ENCODE results near the gene CBARP.

CBARP gene, protein sequence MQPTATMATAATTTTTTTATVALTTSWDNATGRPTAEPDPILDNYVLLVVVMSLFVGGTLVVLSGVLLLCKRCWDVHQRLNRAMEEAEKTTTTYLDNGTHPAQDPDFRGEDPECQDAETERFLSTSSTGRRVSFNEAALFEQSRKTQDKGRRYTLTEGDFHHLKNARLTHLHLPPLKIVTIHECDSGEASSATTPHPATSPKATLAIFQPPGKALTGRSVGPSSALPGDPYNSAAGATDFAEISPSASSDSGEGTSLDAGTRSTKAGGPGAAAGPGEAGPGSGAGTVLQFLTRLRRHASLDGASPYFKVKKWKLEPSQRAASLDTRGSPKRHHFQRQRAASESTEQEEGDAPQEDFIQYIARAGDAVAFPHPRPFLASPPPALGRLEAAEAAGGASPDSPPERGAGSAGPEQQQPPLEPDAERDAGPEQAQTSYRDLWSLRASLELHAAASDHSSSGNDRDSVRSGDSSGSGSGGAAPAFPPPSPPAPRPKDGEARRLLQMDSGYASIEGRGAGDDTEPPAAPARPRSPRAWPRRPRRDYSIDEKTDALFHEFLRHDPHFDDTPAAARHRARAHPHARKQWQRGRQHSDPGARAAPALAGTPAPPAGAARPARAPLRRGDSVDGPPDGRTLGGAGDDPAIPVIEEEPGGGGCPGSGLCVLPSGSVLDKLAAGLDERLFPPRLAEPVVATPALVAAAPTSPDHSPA

DNA sequence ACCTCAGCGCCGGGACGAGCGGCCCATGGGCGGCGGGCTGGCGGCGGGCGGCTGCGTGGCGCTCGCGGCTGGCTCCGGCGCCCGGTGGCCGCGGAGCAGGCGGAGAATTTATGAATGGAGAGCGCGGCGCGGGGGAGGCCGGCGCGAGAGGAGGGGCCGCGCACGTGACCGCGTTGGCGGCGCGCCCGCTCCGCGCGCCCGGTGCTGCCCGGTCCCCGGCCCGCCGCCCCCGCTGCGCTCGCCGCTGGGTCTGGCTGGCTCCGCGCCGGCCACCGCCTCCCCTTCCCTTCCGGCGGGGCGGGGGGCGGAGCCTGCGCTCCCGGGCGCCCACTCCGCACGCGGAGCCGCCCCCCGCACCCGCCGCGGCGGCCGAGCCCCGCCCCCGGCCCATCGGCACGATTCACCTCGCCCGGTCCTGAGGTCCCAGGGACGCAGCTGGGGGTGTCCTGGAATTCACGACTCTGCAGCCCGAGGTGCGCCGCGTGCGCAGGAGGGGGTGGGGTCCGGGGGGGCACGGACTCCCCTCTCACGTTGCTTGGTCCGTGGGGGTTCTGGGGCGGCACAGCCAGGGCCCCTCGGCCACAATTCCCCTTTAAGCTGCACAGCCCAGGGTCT, at the start of gene CBARP:
Gene CBARP (minus strand): TSS at position 252 of the 615 bp plus-strand sequence. CDS start 1,905 bp downstream, outside the sequence.
- DNase-seq (ENCODE audit: low spot score) = no peak

DNA sequence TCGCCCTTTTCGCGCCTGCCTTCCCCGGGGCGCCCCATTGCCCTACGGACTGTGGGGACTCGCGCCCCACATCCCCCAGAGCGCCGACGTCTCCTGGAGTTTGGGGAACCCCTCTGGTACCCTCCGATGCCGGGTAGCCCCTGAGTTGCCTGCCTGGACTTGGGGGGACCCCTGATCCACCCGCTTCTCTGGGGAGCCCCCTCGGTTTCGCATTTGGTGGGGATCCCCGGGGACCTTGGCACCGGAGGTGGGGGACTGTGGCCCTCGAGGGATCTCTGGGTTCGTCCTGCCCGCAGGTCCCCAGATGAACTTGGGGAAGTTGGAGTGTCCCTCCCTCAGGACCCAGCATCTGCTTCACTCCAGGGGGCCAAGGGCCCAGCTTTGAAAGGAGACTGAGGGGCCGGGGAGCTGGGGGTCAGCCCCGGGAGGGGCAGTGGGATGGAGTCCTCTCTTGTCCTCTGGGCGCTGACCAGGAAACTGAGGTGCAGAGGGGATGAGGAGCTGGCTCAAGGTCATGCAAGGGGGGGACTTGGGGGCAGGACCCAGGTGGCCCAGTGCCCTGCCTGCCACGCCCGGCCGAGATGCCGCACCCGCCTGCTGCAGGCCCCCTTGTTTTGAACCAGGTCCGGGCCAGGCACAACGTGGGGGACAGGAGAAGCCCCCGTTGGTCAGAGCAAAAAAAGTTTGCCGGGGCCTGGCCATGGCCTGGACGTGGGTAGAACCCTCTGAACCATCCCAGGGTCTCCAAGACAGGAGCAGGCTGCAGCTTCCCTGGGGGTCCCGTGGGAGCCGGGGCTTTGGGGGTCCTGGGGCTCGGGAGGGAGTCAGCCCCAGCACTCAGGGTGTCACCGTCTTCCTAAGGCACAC, 48.9 kb upstream of the CBARP start:
- no peak for DNase-seq (ENCODE audit: low spot score)

DNA sequence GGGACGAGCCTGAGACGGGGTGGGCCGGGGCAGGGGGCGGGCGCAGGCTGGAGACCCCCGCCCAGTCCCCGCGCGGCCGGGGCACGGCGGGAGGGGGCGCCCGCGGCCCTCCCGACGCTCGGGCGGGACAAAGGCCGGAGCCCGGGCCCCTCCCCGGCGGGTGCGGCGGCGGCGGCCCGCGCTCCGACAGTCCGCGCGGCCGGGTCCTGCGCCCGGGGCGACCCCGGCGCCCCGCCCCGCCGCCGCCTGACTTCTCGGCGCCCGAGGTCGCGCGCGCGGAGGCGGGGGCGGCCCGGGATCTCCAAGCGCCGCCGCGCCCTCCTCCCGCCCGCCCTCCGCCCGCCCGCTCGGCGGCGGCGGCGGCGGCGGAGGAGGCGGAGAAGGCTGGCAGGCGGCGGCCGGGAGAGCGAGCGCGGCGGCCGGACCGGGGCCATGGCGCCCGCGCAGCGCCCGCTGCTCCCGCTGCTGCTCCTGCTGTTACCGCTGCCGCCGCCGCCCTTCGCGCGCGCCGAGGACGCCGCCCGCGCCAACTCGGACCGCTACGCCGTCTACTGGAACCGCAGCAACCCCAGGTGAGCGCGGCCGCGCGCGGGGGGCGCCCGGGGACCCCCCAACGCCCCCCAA, 48.0 kb upstream of the CBARP start, which contains the start of gene EFNA2:
Gene EFNA2 (plus strand): TSS at position 137 of the 624 bp plus-strand sequence. CDS start 296 bp downstream, at position 433.
- DNase-seq (ENCODE audit: low spot score) = no peak

DNA sequence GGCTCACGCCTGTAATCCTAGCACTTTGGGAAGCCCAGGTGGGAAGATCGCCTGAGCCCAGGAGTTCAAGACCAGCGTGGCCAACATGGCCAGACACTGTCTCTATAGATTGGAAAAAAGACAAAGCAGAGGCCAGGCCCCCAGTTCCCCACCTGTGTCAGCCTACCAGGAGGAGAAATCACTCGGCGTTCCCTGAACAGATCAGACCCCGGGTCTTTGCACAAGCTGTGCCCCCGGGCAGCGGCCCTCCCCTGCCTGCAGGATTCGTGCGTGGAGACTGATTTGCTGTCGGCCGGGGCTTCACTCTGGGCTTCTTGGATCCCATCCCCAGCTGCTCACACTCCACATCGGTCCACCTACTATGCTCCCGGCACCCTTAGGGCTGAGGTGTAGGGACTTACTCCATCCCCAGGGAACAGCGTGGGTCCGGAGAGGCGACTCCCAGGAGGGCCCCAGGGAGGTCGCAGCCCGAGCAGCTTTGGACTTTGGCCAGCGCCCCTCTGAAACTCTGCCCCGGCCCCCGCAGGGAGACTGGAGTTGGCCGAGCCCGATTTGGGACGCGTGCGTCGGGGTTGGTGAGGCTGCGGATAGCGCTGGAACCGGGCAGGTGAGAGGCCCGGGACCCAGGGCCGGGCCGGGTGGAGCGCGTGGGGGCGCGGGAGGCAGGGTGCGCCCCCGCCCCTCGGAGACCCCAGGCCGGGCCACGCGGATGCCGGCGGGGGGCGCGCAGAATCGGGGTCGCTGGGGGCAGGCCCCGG, 47.4 kb upstream of the CBARP start:
- DNase-seq (ENCODE audit: low spot score) = no peak

DNA sequence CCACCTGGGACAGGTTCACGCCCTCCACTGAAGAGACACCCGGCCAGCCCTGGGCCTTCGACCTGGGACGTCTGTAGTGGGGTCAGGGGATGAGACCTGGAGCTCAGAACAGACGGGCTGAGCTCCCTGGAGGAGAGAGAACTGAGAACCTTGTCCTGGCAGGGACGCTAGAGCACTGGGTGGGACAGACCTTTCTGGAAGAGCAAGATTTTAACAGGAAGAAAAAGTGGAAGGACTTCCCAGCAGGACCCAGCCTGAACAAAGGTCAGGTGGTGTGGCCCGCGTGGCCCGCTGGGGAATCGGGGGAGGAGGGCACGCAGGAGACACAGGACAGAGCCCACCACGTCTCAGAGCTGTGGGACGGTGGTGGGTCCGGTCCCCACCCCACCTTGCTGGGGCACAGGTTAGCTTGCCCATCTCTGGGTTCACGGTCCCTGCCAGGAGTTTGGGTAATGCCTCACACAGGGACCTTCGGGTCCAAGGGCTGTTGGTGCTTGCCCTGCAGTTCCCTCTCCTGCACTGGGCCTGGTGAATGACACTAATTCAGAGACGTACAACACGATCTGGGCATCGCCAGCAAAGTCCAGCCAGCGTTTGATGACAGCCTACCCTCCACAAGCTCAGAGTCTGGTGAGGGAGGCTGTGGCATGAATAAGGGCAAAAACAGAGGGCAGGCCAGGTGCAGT, 46.6 kb upstream of the CBARP start:
- DNase-seq (ENCODE audit: low spot score) = no peak

DNA sequence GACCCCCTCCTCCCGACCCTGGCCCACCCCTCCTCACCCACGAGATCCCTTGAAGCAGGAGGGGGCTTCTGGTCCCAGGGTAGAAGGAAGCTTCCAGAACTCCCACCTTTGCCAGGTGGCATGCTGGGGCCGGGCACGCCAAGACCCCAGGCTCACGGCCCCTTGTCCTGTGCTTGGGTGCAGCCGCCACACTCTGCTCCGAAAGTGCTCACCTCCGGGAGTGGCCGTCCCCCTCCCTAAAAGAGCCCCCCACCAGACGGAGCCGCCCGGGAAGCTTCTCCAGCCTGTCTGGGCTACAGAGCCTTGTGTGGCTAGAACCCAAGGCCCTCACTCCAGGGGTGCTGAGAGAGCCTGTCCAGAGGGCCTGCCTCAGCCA, 46.1 kb upstream of the CBARP start:
- DNase-seq (ENCODE audit: low spot score) = no peak

DNA sequence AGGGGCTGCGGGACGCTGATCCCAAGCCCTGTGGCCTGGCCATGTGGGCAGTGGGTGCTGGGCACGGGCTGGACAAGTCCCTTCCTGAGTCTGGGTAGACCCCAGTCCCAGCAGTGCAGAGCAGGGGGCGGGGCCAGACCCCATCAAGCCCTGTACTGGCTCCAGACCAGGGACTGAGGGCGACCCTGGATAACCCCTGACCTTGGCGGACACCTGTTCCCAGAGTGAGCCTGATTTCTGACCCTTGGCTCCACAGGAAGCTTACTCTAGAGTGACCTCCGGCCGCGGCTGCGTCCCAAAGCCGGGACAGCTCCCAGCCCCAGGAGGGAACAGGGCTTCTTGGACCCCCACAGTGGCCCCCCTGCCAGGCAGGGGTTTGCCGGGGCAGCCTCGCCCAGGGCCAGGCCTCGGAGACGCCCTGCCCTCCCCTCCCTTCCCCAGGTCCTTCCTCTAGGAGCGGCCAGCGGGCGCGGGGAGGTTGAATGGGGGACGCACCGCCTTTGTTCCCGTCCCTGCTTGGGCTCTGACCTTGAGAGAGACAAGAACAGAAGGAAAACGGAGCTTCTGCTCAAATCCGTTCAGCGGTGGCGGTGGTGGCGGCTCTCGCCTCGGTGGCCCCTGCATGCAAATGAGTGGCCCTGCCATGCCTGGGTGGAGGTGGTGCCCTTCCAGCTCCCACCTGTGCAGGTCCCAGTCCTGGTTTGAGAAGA, 45.6 kb upstream of the CBARP start:
- DNase-seq (ENCODE audit: low spot score) = no peak

DNA sequence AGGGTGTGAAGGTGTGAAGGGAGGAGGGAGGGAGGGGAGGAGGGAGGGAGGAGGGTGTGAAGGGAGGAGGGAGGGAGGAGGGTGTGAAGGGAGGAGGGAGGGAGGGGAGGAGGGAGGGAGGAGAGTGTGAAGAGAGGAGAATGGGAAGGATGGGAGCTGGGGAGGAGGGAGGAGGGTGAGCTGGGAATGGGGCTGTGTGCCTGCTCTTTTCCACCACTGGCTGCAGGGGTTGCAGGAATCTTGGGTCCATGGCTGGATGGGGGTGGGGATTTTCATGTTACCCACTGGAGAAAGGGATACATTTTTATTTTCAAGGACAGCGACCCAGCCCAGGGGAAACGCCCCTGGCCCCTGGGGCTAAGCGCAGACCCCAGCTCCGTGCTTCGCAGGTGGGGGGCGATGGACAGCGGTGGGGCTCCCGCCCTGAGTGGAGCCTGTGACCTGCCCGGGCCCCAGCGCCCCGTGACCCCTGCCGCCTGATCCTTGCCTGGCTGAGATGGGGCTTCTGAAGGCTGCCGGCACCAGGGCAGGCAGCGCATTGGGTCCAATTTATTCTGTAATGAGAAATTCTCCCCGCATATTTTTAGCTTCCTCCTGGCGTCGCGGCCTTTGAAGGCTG, 44.9 kb upstream of the CBARP start:
- DNase-seq (ENCODE audit: low spot score) = no peak

DNA sequence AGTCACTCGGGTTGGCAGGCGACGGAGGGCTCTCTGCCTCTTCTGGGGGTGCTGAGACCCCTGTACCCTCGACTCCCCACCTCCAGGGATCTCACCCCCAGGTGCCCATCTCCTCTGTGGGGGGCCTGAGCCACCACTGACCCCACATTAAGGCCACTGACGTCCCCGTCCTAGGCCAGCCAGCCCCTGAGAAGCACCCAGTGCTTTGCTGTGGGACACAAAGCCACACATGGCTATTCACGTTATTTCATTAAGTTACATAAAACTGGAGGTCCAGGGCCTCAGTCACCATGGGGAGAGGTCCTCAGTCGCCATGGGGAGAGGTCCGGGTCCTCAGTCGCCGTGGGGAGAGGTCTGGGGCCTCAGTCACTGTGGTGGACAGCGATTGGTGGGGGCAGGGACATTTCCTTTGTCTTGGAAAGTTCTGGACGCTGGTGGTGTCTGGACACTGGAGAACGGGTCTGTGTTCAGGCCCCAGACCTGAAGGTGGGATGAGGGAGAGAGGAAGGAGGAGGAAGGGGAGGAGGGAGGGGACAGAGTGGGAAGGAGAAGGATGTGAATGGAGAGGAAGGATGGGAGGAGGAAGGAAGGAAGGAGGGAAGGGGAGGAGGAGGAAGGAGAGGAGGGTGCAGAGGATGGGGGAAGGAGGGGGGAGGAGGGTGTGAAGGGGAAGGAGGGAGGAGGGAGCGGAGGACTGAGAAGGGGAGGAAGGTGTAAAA, 43.9 kb upstream of the CBARP start:
- no peak for DNase-seq (ENCODE audit: low spot score)

DNA sequence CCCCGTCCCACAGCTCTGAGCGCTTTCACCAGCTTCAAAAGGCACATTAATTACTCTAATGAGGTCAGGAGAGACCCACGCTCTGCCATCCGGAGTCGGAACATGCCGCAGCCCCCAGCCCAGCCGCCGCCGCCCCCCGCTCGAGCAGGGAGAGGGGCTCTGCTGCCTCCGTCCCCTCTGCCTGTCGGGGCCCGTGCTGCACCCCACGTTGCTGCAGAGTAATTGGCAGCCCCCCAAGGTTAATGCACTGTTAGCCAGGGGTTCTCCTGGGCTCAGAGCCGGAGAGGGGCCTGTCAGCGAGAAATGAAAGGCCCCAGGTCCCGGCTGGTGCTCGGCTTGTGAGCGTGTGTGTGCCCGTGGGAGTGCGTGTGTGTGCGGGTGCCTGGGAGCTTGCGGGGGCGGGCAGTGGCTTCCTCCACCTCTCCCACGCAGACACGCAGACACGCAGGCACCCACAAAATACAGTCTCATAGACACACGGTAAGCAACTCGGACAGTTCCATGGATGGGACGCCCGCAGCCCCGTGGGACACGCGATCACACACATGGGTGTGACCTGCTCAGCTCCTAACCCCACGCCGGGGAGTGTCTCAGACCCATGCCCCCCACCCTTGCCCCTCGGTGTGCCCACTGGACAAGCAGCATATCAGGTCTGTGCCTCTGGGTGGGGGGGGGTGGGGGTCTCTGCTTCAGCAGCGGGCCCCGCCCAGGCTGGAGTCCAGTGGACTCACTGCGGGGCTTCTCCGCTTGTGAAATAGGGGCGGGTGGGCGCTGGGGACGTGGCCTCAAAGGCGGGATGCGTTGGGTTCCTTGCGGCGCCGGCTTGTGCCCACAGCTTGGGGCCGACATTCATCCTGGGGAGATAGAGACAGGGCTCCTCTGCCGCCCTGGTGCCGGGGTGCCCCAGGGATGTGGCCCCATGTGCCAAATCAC, 43.1 kb upstream of the CBARP start:
- no peak for DNase-seq (ENCODE audit: low spot score)

DNA sequence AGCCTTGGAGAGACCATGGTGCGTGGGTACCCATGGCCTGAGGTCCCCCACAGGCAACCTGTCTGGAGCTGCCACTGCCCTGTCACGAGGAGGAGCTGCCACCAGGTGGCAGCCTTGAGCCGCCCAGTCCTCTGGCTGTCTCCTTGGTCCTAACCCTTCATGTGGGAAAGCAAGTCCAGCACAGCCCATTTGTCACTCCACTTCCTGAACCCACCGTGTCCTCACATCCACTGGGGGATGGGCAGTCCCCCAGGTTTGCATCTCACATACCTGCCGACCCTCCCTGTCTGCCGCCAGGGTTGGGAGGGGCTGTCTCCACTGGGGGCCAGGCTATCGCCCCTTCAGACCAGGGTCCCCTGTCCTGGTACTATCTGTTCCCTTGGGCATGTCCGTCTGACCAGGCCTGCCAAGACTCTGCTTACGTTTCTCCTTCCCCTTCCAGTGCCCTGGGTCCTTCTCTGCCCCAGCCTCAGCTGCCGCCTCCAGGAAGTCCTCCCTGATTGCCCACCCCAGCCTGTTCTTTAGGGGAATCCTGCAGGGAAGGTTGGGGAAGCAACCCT, 42.1 kb upstream of the CBARP start:
- peak; percentile 89 for DNase-seq (ENCODE audit: low spot score)

DNA sequence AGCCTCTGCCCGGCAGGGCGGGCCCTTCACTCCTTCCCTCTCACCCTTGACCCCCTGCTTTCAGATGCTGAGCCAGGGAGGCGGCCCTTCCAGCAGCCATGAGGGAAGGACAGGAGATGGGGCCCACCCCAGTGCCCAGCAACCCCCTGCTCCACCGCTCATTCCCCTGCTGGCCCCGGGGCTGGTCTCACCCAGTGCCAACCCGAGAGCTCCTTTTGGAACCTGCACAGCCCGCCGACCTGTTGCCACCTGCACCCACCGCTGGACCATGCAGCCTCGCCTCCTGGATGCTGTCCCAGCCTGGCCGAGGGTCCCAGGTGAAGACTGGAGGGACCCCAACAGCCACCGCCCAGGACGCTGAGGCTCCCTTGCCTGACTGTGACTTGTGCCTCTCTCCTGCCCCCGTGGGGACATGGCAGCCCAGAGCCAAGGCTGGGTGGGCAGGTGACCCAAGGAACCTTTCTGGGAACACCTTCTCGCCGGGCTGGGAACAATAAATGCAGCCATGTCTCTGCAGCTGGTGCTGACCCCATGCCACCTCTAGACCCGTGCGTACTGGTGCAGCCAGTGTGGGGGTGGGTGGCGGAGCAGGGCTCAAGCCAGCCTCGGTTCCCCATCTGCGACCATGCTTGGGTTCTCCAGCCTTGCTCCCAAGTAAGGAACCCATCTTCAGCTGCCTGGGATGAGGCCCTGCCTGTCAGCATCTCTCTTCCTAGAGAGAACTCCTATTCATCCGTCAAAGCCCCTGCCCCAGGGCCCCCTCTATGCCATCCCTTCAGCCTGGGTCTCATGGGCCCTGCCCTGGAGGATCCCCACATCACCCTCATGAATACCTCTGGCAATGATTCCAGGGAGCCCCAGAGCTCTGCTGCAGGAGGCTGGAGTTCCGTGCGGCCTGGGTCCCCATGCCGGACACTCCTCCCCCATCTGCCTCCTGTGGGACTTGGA, 41.2 kb upstream of the CBARP start:
- no peak for DNase-seq (ENCODE audit: low spot score)

DNA sequence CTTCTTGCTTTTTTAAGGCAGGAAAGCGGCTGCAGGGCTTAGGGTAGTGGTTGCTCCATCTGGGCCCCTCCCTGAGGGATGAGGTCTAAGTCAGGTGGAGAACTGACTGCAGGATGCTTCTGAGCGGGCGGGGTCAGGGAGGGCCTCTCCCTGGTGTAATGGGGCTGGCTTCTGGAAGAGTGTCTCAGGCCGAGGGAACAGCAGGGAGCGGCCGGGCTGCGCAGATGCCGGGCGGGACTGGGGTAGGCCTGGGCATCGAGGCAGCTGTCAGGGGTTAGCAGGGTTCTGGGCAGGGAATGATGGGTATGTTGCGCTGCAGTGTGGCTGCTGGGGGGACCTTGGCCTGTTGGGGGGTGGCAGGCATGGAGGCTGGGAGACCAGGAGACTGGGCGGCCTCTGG, 40.3 kb upstream of the CBARP start:
- no peak for DNase-seq (ENCODE audit: low spot score)

DNA sequence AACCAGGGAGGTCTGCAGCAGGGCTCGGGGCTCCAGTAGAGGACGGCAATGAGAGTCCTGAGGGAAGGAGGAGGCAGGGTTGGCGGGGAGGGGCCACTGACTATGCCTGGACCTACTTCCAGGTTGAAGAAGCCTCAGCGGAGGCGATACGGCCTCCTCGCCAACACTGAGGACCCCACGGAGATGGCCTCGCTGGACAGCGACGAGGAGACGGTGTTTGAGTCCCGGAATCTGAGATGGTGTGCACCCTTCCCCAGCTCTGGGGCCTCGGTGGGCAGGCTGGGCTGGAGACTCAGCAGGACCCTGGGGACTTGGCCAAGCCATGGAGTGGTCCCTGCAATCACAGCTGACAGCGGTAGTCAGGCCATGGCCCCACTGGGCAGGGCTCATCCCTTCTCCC, 39.3 kb upstream of the CBARP start:
- no peak for DNase-seq (ENCODE audit: low spot score)

DNA sequence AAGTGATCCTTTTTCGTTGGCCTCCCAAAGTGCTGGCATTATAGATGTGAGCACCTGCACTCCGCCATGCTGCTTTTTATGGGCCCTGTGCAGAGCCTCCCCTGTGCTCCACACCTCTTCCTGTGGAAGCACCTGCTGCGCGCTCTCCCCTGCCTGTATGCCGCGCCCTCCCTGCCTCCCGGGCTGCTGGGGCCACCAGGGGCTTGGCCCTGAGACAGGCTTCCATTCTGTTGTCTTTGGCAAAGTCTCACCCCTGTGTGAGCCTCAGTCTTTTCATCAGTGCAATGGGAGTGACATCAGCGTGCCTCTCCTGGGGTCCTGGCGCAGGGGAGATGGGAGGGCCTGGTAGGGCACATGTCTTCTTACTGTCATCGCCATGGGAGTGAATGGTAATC, 38.8 kb upstream of the CBARP start:
- DNase-seq (ENCODE audit: low spot score) = no peak

Measured in Ammon's horn (tissue), 1 donor.